Medulla oblongata (tissue), 1 donor: ENCODE data around the gene POLR3K.
"Not testable (repeated sequence)": the region's sequence is repeated elsewhere in the genome, so short reads cannot be mapped to it uniquely, and the experiment has no call there.

Experiments
- DNase-seq: peaks from one replicate; pipeline ENCODE4 v3.0.0-alpha.2; 2015; ENCODE audit errors: extremely low spot score

Gene POLR3K

GRCh38 chr16:42691-43090 lies 10.7 kb downstream of the POLR3K start:
- no peak for DNase-seq

DNA sequence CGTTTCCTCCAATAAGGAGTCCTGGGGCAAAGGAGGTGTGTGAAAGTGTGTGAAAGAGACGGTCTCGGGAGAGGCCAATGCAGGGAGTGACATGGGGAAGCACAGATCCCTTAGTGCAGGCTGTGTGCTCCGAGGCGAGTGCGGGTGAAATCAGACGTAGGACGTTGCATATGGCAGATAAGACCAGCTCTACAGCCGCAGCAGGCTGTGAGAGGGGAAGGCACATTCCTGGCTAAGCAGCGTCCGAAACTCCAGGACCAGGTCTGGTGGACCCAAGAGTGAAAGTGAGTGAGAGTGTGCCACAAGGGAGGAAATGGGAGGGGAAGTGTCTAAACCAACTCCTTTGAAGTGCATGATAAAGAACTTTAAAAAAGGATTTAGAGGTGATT lies 11.3 kb downstream of the POLR3K start:
- DNase-seq = no peak

DNA sequence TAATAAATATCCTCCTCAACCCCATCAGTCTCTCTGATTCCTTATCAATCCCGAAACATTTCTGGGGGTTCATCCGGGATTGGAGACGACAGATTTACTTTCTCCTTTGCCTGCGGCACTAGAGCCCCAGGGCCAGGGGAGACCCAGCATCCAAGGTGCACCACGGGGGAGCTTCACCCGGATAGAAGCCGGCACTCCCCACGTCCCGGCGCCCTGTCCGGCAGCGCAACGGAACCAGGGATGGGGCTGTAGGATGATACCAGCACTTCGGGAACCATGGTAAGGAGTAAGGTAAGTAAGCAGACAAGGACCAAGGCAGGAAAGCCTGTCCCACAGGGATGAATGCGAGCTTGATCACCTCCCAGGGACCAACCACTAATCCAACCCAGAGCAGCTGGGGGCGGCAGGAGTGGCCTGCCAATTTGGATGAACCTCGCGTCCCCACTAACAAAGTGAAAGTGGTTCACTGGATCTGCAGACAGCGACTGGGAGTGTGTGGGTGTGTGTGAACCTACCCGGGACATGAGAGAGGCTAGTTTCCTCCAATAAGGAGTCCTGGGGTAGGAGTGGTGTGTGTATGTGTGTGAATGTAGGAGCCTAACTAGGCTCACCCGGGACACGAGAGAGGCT lies 11.9 kb downstream of the POLR3K start:
- DNase-seq = no peak

DNA sequence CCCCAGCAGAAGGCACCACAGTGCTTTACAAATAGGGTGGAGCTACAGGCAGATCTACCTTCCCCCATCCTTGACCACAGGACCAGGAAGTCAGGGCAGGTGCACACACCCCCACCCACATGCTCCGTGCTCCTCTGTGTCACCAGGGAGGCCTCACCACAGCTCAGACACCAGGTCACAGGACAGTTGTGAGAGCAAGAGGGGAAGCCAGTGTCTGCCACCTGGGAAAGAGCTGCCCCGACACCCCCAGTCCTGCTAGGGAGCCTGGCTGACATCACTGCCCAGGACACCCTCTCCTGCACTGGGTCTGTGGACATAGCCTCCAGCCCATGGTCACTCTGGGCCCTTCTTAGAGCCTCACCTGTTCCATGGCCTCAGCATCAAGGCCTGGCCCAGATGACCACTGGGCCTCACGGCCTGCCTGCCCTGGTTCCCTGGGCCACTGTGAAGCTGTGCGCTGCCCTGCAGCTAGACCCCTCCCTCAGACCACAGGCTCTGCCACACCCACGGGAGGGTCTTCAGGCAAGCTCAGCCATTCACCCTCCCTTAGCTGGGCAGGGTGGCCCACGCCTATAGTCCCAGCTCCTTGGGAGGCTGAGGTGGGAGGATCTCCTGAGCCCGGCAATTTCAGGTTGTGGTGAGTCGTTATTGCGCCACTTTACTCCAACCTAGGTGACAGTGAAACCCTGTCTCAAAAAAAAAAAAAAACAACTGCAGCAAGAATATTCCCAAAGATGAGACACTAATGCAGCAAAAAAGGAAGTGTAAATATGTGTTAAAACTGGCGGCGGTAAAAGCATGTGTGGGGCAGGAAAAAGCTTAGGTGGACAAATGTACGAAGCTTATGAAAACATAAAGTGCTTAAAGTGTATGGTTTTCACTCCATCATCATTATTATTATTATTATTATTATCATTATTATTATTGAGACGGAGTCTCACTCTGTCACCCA lies 14.2 kb downstream of the POLR3K start:
- no peak for DNase-seq

GRCh38 chr16:38206-38605 lies 15.2 kb downstream of the POLR3K start:
- DNase-seq = not testable (repeated sequence)

GRCh38 chr16:37511-37910 lies 15.9 kb downstream of the POLR3K start:
- peak; percentile 43 for DNase-seq

DNA sequence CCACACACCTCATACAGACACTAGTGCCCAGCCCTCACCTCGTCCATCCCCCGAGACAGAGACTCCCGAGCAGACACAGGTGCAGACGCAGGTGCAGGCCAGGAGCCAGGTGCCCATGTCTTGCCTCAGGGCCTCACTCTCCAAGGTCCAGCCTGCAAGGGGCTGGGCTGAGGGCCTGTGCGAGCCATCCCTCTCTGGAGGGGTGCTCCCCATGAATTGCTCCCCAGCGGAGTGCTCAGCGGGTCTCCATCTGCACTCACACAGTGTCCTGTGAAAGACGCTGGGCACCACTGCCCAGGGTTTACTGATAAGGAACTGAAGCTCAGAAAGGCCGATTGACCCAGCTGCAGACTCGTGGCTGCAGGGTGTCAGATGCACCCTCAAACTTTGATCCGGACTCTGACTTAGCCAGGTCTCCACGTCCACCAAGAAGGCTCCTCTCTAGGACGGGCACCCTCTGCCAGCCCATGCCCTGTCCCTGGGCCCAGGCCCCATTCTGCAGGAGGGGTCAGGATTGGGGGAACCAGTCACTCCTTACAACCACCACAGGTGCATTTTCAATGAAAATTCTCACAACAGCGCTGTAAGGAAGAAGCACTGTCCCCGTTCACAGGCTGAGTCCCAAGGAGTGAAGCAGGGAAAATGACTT lies 16.9 kb downstream of the POLR3K start:
- DNase-seq = no peak

- DNase-seq = no peak
These were observed 17.6 kb downstream of the POLR3K start for GRCh38 chr16:35678-36305.

DNA sequence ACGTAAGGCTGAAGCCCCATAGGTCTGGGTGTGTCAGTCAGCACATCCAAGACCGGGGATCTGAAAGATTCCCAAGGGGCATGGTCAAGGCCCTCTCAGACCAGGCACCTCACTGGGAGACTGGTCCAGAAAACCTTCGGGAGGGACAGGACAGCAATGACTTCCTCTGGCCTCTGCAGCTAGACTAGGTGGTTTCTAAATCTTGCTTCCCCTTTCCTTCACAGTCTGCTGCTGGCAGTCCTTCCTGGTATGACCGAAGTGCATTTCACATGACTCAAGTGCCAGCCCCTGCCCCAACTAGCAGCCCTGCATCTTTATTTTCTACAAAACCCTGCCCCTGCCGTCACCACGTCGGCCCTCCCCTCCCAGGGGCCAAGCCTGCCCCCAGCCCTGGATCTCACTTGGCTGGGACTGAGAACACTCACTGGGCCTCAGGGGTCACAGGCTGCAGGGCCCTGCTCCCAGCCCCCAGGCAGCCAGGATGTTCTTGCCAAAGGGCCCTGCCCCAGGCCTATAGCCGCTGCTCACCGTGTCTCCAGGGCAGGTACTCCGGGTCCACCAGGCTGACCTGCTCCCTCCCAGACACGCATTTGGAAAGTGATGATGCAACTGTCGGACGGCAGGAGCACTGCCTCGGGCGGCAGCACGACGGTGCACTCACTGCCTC lies 18.3 kb downstream of the POLR3K start:
- peak; percentile 60 for DNase-seq

GRCh38 chr16:34648-34987 lies 18.8 kb downstream of the POLR3K start:
- no peak for DNase-seq

DNA sequence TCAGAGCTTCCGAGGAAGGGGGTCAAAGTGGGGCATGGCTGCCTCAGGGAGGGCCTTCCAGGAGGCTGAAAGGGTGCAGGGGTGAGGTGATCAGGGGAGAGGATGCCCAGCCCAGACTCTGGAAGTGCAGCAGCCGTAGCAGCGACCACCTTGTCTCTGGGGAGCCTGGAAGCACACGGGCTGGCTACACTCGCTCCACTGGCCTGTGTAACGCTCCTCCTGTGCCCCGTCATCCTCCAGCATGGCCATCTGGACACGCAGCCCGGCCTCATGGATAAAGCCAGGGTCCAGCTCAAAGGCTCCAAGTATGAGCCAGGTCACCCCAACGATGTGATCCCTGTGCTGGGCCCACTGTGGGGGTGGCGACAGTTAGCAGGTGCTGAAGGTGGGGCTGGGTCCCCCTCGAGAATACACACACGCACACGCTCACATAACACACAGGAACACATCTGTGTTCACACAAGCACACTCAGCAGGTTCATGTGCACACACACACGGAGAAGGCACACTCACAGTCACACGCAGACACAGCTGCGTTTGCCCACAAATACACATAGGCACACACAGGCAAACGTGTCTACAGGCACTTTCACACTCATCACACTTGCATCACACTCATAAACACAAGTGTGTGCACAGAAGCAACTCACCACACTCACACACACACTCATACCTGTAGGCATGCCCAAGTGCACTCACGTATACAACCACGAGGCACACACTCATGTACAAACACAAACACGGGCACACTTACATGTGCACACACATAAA lies 19.3 kb downstream of the POLR3K start:
- DNase-seq = no peak

DNA sequence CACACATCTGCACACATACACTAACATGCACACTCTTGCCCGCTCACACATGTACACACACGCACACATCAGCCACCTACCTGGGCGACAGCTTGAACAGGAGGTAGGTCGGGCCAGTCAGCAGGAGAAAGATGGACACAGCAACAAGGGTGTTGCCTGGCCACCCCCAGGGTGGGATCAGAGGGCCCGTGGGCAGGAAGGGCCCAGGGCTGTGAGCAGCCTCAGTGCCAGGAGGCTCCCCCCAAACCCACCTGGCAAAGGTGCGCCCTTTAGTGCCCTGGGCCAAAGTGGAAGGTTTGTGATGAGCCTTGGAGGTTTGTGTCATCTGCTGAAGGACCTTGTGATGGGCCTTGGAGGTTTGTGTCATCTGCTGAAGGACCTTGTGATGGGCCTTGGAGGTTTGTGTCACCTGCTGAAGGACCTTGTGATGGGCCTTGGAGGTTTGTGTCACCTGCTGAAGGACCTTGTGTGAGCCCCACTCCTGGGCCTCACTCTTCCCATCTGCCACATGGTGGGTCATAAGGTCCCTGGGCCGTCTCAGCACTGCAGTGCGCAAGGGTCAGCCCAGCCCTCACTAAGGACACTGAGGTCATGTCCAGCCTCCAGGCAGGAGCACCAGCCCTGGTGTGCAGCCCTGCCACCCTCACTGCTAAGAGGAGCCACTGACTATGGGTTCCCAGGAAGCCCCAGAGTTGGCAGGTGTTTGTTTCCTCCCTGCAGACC lies 20.1 kb downstream of the POLR3K start:
- DNase-seq = not testable (repeated sequence)

- DNase-seq = not testable (repeated sequence)
These were observed 22.8 kb downstream of the POLR3K start for GRCh38 chr16:30627-31026.

- DNase-seq = not testable (repeated sequence)
These were observed 27.5 kb downstream of the POLR3K start for GRCh38 chr16:25926-26348.

DNA sequence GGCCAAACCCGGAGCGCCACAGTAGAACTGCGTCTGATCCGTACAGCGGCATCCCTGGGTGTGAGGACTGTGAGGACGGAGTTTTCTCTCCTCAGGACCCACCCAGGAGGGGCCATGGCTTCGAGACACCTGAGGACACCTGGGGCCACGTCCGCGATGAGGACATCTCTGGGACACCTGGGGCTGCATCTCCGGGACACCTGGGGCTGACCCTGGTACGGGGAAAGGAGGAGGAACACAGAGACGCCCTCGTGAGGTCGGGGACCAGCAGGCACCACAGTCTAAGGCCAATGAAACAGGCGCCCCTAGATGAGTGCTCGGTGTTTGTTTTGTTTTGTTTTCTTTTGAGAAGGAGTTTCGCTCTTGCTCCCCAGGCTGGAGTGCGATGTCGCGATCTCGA lies 29.3 kb downstream of the POLR3K start:
- DNase-seq = not testable (repeated sequence)

- not testable (repeated sequence) for DNase-seq
These were observed 32.5 kb downstream of the POLR3K start for GRCh38 chr16:20886-21285.

DNA sequence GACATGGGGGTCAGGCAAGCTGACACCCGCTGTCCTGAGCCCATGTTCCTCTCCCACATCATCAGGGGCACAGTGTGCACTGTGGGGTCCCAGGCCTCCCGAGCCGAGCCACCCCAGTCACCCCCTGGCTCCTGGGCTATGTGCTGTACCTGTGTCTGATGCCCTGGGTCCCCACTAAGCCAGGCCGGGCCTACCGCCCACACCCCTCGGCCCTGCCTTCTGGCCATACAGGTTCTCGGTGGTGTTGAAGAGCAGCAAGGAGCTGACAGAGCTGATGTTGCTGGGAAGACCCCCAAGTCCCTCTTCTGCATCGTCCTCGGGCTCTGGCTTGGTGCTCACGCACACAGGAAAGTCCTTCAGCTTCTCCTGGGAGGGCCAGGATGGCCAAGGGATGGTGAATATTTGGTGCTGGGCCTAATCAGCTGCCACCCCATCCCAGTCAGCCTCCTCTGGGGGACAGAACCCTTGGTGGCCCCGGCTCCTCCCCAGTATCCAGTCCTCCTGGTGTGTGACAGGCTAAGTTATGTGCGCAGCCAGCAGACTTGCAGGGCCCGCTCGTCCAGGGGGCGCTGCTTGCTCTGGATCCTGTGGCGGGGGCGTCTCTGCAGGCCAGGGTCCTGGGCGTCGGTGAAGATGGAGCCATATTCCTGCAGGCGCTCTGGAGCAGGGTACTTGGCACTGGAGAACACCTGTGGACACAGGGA lies 36.2 kb downstream of the POLR3K start:
- not testable (repeated sequence) for DNase-seq

DNA sequence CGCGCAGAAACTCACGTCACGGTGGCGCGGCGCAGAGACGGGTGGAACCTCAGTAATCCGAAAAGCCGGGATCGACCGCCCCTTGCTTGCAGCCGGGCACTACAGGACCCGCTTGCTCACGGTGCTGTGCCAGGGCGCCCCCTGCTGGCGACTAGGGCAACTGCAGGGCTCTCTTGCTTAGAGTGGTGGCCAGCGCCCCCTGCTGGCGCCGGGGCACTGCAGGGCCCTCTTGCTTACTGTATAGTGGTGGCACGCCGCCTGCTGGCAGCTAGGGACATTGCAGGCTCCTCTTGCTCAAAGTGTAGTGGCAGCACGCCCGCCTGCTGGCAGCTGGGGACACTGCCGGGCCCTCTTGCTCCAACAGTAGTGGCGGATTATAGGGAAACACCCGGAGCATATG lies 42.6 kb downstream of the POLR3K start:
- DNase-seq = not testable (repeated sequence)

DNA sequence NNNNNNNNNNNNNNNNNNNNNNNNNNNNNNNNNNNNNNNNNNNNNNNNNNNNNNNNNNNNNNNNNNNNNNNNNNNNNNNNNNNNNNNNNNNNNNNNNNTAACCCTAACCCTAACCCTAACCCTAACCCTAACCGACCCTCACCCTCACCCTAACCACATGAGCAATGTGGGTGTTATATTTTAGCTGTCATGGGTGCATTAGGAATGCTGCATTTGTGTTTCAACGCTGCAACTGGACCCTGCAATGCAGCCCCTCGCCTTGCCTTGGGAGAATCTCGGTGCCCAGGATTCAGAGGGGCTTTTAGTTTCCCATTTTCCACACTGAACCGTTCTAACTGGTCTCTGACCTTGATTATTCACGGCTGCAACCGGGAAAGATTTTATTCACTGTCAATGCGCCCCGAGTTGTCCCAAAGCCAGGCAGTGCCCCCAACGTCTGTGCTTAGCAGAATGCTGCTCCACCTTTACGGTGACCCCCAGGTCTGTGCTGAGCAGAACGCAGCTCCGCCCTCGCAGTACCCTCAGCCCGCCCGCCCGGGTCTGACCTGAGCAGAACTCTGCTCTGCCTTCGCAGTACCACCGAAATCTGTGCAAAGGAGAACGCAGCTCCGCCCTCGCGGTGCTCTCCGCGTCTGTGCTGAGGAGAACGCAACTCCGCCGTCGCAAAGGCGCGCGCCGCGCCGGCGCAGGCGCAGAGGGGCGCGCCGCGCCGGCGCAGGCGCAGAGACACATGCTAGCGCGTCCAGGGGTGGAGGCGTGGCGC lies 43.3 kb downstream of the POLR3K start:
- DNase-seq = no peak
